Right lobe of liver (tissue), 4 donors: ENCODE measurements around the gene PSMB9.

Source experiments
- CTCF ChIP-seq, 4 donors: fragments of 200-600 bp in 3 of 4; fragments of 450-650 bp in 1 of 4; IDR thresholded peaks; one replicate each; pipeline versions ENCODE4 v1.5.1 to v1.8.0; 2016 to 2022; ENCODE audit warnings: antibody characterized with exemption in 4 of 4, mild to moderate bottlenecking in 2 of 4
- POLR2A ChIP-seq: fragments of 450-650 bp; IDR thresholded peaks from one replicate; pipeline ENCODE4 v1.6.1; 2017; ENCODE audit warnings: antibody characterized with exemption, mild to moderate bottlenecking
- donor health status: DM: no; HTN: no; CAD: no.
- donor health status: DM: no; HTN: no; CAD: no.
- donor health status: DM: no; HTN: yes; CAD: no.

DNA sequence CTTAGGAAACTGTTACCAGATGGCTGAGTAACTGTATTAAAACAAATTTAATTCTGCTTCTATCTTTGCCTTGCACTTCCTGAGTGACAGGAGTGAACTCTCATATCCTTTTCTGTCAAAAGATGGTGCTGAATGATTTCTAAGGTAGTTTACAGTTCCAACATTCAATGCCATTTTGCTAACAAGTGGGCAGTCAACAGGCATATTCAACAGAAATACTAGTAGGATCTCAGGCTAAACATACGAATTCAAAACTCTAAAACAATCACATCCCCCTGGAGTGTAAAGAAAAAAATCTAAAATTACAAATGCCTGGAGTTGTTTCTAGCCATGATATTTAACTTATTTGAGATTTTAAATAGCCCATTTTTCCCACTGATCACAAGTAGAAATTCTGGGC is 6.7 kb downstream of the PSMB9 start:
- TF ChIP-seq CTCF (IDR thresholded peaks at IDR 0.05) (no peak), POLR2A (no peak)
